WTC11 (cell line): Measurements from ENCODE around the gene FOXL2NB. TPM values are rescaled to one million over a fixed set of nuclear protein-coding genes. Genes with fewer than 3 reads are reported as not detected.

Experiments used
- ATAC-seq: fragments of 200-7000 bp; cut with Tn5 transposase; 2 replicates; pipeline ENCODE4 v1.10.0; 2021; ENCODE audit warnings: mild to moderate bottlenecking, moderate library complexity
- CTCF ChIA-PET: fragments of 300-600 bp; sonication (Branson Sonifier 250); formaldehyde crosslinking; loops from one replicate; lab custom pipeline; 2021; ENCODE audit warnings: antibody characterized with exemption; lab: Charles Lee
- POLR2A ChIA-PET: fragments of 350-600 bp; sonication (Branson Sonifier 250); formaldehyde crosslinking; loops from one replicate; lab custom pipeline; 2021; ENCODE audit warnings: antibody characterized with exemption; lab: Charles Lee
- DNase-seq: peaks from one replicate; pipeline ENCODE4 v3.0.0; 2021; ENCODE audit warnings: low spot score
- H3K27ac Mint-ChIP-seq: 2 replicates; pipeline ENCODE4 v1.8.0; 2021; ENCODE audit warnings: mixed read lengths
- H3K27me3 Mint-ChIP-seq: 2 replicates; pipeline ENCODE4 v1.8.0; 2021; ENCODE audit warnings: low read depth, mild to moderate bottlenecking, moderate library complexity, mixed read lengths
- H3K36me3 Mint-ChIP-seq: 2 replicates; pipeline ENCODE4 v1.8.0; 2021; ENCODE audit warnings: mixed read lengths
- H3K4me1 Mint-ChIP-seq: 2 replicates; pipeline ENCODE4 v1.8.0; 2022; ENCODE audit warnings: mixed read lengths
- H3K4me3 Mint-ChIP-seq: 2 replicates; pipeline ENCODE4 v1.8.0; 2021; ENCODE audit warnings: mild to moderate bottlenecking, moderate library complexity, mixed read lengths
- H3K9me3 Mint-ChIP-seq: 2 replicates; pipeline ENCODE4 v1.8.0; 2021; ENCODE audit warnings: mixed read lengths
- CDX4 ChIP-seq: fragments of 250-450 bp; sonication (Bioruptor Pico); IDR thresholded peaks from 2 replicates; pipeline ENCODE4 v1.9.0; 2021; ENCODE audit warnings: moderate library complexity, mild to moderate bottlenecking, inconsistent platforms, borderline replicate concordance
- NFE2L1 ChIP-seq: sonication (generic); formaldehyde crosslinking; IDR thresholded peaks from 2 replicates; pipeline ENCODE4 v1.8.1; 2023; ENCODE audit warnings: missing genetic modification reagents
- NR3C1 ChIP-seq: sonication (generic); formaldehyde crosslinking; conservative IDR thresholded peaks from 2 replicates; pipeline ENCODE4 v1.8.1; 2023; ENCODE audit warnings: low read depth, mild to moderate bottlenecking, missing genetic modification reagents
- OVOL2 ChIP-seq: fragments of 250-450 bp; sonication (Bioruptor Pico); IDR thresholded peaks from 2 replicates; pipeline ENCODE4 v1.9.0; 2021; ENCODE audit warnings: mild to moderate bottlenecking, borderline replicate concordance
- PRDM15 ChIP-seq: sonication (generic); formaldehyde crosslinking; IDR thresholded peaks from 2 replicates; pipeline ENCODE4 v1.8.0; 2022; ENCODE audit warnings: missing genetic modification reagents
- PRRX2 ChIP-seq: fragments of 250-450 bp; sonication (Bioruptor Pico); IDR thresholded peaks from 2 replicates; pipeline ENCODE4 v1.8.0; 2021; ENCODE audit warnings: mild to moderate bottlenecking
- RELA ChIP-seq: sonication (generic); formaldehyde crosslinking; IDR thresholded peaks from 2 replicates; pipeline ENCODE4 v1.8.1; 2022; ENCODE audit warnings: missing genetic modification reagents, mild to moderate bottlenecking, borderline replicate concordance
- RORB ChIP-seq: fragments of 250-450 bp; sonication (Bioruptor Pico); IDR thresholded peaks from 2 replicates; pipeline ENCODE4 v1.9.0; 2021; ENCODE audit warnings: mild to moderate bottlenecking
- SMAD4 ChIP-seq: sonication (generic); formaldehyde crosslinking; IDR thresholded peaks from 2 replicates; pipeline ENCODE4 v1.8.0; 2022; ENCODE audit warnings: mild to moderate bottlenecking, missing genetic modification reagents
- ZNF396 ChIP-seq: fragments of 250-450 bp; sonication (Bioruptor Pico); IDR thresholded peaks from 2 replicates; pipeline ENCODE4 v1.8.0; 2021; ENCODE audit warnings: mild to moderate bottlenecking, moderate library complexity, borderline replicate concordance
- ZNF532 ChIP-seq: fragments of 250-450 bp; sonication (Bioruptor Pico); IDR thresholded peaks from 2 replicates; pipeline ENCODE4 v1.9.0; 2021; ENCODE audit warnings: mild to moderate bottlenecking, borderline replicate concordance
- total RNA-seq: library from RNA; stranded (reverse); gene quantifications from 3 replicates; pipeline ENCODE4 v1.2.3, GENCODE V29; 2021

Gene FOXL2NB
- total RNA-seq, 1 experiment from 2014 or later, result 5.1 TPM

- TF ChIP-seq SMAD4 (CRISPR knock-in tag) (no peak), RORB (CRISPR knock-in tag) (no peak), PRDM15 (CRISPR knock-in tag) (no peak), RELA (no peak)
- Mint-ChIP-seq H3K27ac (no peak overlapping the region), H3K27me3 (no peaks in the 10 kb centered on the region; the same call in 1 of the 2 replicates), H3K9me3 (no peaks in the 10 kb centered on the region), H3K4me1 (no peaks in the 10 kb centered on the region), H3K36me3 (no peaks in the 10 kb centered on the region), H3K4me3 (no peak overlapping the region)
- ATAC-seq (peak; percentile 63), DNase-seq (no peak)
- POLR2A ChIA-PET, result no interaction called here
- CTCF ChIA-PET, result no interaction called here
Measured at GRCh38 chr3:138984816-138985215, 37.8 kb downstream of the FOXL2NB start.

GRCh38 chr3:138985932-138986331 lies 38.9 kb downstream of the FOXL2NB start:
- DNase-seq, result no peak
- H3K36me3 Mint-ChIP-seq, result no peaks in the 10 kb centered on the region
- H3K27ac Mint-ChIP-seq, result no peak overlapping the region
- TF ChIP-seq NR3C1 (CRISPR knock-in tag), result no peak
- no peak for TF ChIP-seq CDX4 (CRISPR knock-in tag)
- TF ChIP-seq ZNF396 (CRISPR knock-in tag), result no peak
- no peak for TF ChIP-seq RELA
- no peak for TF ChIP-seq PRDM15 (CRISPR knock-in tag)
- TF ChIP-seq ZNF532 (CRISPR knock-in tag), result no peak
- TF ChIP-seq OVOL2 (CRISPR knock-in tag), result no peak
- TF ChIP-seq RORB (CRISPR knock-in tag), result no peak
- TF ChIP-seq NFE2L1 (CRISPR knock-in tag), result no peak
- no peak for TF ChIP-seq PRRX2 (CRISPR knock-in tag)
- ChIA-PET POLR2A (no interaction called here), CTCF (interaction anchor here (1.1 kb wide), 1 partner anchor 343 kb away, joined by 4 read pairs; no protein-coding TSS in a partner anchor)
- no peaks in the 10 kb centered on the region for H3K4me1 Mint-ChIP-seq
- ATAC-seq, result no peak
- no peaks in the 10 kb centered on the region for H3K9me3 Mint-ChIP-seq
- H3K4me3 Mint-ChIP-seq, result no peak overlapping the region
- no peaks in the 10 kb centered on the region; the same call in 1 of the 2 replicates for H3K27me3 Mint-ChIP-seq
